Right lobe of liver (tissue), 6 donors: ENCODE results near the gene SLCO1C1. TPM values are rescaled to one million over a fixed set of nuclear protein-coding genes. Genes with fewer than 3 reads are reported as not detected.
A peak's percentile ranks its signal among the peaks of the same experiment; 100 is the strongest.

ENCODE experiments used
- ATAC-seq, 4 donors: fragments of 200-7000 bp; cut with Tn5 transposase; one replicate each; pipeline ENCODE4 v1.9.1; 2020; ENCODE audit warnings: mild to moderate bottlenecking in 4 of 4, moderate library complexity in 4 of 4
- DNase-seq, 3 donors: peaks; one replicate each; pipeline ENCODE4 v3.0.0-alpha.2; 2020
- H3K27ac ChIP-seq, 3 donors: fragments of 200-600 bp; one replicate each; pipeline ENCODE4 v1.8.0; 2022
- H3K27me3 ChIP-seq, 2 donors: fragments of 200-600 bp; one replicate each; pipeline ENCODE4 v1.8.0; 2022
- H3K36me3 ChIP-seq, 4 donors: fragments of 200-600 bp; sonication (generic) in 1 of 4; one replicate each; pipeline versions ENCODE4 v1.5.1 to v1.8.0; 2017 to 2022; ENCODE audit warnings: control low read depth in 1 of 4
- H3K4me1 ChIP-seq, 4 donors: fragments of 200-600 bp; sonication (generic) in 1 of 4; one replicate each; pipeline versions ENCODE4 v1.5.1 to v1.8.0; 2017 to 2022; ENCODE audit warnings: control low read depth in 1 of 4
- H3K4me3 ChIP-seq, 3 donors: fragments of 200-600 bp; one replicate each; pipeline ENCODE4 v1.8.0; 2022
- H3K9me3 ChIP-seq, 4 donors: fragments of 200-600 bp; sonication (generic) in 1 of 4; one replicate each; pipeline versions ENCODE4 v1.5.1 to v1.8.0; 2017 to 2022; ENCODE audit warnings: control low read depth in 1 of 4
- CTCF ChIP-seq, 4 donors: fragments of 200-600 bp in 3 of 4; fragments of 450-650 bp in 1 of 4; IDR thresholded peaks; one replicate each; pipeline versions ENCODE4 v1.5.1 to v1.8.0; 2016 to 2022; ENCODE audit warnings: antibody characterized with exemption in 4 of 4, mild to moderate bottlenecking in 2 of 4
- POLR2A ChIP-seq: fragments of 450-650 bp; IDR thresholded peaks from one replicate; pipeline ENCODE4 v1.6.1; 2017; ENCODE audit warnings: antibody characterized with exemption, mild to moderate bottlenecking
- WGBS: methylation state at CpG from one replicate; pipeline ENCODE4 v1.1.6; 2018; ENCODE audit warnings: low coverage, low lambda C conversion rate; ENCODE audit not compliant: insufficient coverage; ENCODE audit errors: missing lambda C conversion rate; 5-methylcytosine and 5-hydroxymethylcytosine counted together
- intact Hi-C, 2 donors: fragments of 100-400 bp; cut with DNase I; formaldehyde crosslinking; loops; one replicate each; pipeline versions ENCODE4 v1.11.2 to v1.14.1; 2022
- long read RNA-seq: library from polyadenylated mRNA; unstranded; transcript quantifications from one replicate; pipeline ENCODE4 v2.0.0, GENCODE V29; 2019
- total RNA-seq, 6 experiments: library from RNA; depleted of rRNA in 2 of 6; stranded (reverse); fragments of >200 nt in 2 of 6; fragmentation: NEBNext Ultra II Directional in 3 of 6; extraction: Animal tissue kit (Norgen Biotek cat#: 25700) in 3 of 6; gene quantifications; one replicate each; pipeline versions ENCODE4 v1.1.0 to v1.2.4, GENCODE V29; 2016 to 2023
- donor health status: DM: no; HTN: yes; CAD: no.
- donor health status: DM: no; HTN: no; CAD: no.
- donor health status: DM: no; HTN: no; CAD: no.
- donor health status: DM: no; HTN: yes; CAD: no.
- donor health status: DM: no; HTN: yes; CAD: no.

Gene SLCO1C1
- total RNA-seq = not detected
- long read RNA-seq = 0 reads

- Histone ChIP-seq H3K9me3 (no peaks in the 10 kb centered on the region), H3K4me3 (no peak within 1 kb of the TSS), H3K36me3 (no peaks in the 10 kb centered on the region), H3K4me1 (peaks cover 0 to 14% (median 0%) of the 10 kb centered on the region in 4 donors), H3K27ac (no peak within 1 kb of the TSS), H3K27me3 (no peaks in the 10 kb centered on the region)
- WGBS = 56% methylated on average over 6 of the region's 6 CpGs
- TF ChIP-seq CTCF (IDR thresholded peaks at IDR 0.05) = no peak
- no peak for TF ChIP-seq POLR2A
- intact Hi-C loops = no loop called here
- DNase-seq (no peak), ATAC-seq (no peak)
These were observed at the start of gene SLCO1C1 for GRCh38 chr12:20695232-20695631. SLCO1C1 (plus strand) TSS chr12:20695332; CDS start chr12:20699577, 4,245 bp downstream.

- H3K9me3 ChIP-seq = no peaks in the 10 kb centered on the region
- intact Hi-C loops = no loop called here
- ATAC-seq (peak; percentile 84 to 89 (median 87)), DNase-seq (no peak)
- no peaks in the 10 kb centered on the region for H3K36me3 ChIP-seq
- whole genome bisulfite sequencing = 52% methylated on average over 3 of the region's 3 CpGs
- peak; percentile 47 to 70 (median 58) for TF ChIP-seq CTCF (IDR thresholded peaks at IDR 0.05)
- TF ChIP-seq POLR2A = no peak
- H3K27me3 ChIP-seq = no peaks in the 10 kb centered on the region
- no peak overlapping the region for H3K4me3 ChIP-seq
- H3K4me1 ChIP-seq = no peaks in the 10 kb centered on the region
- no peak overlapping the region for H3K27ac ChIP-seq
These were observed 48.8 kb upstream of the SLCO1C1 start for GRCh38 chr12:20646239-20646827.

GRCh38 chr12:20653871-20654270 lies 41.3 kb upstream of the SLCO1C1 start:
- Histone ChIP-seq H3K36me3 (no peaks in the 10 kb centered on the region), H3K4me3 (no peak overlapping the region), H3K4me1 (no peaks in the 10 kb centered on the region), H3K9me3 (no peaks in the 10 kb centered on the region), H3K27me3 (no peaks in the 10 kb centered on the region), H3K27ac (no peak overlapping the region)
- TF ChIP-seq POLR2A = no peak
- no peak for TF ChIP-seq CTCF (IDR thresholded peaks at IDR 0.05)
- 82% methylated on average over 2 of the region's 2 CpGs for WGBS
- DNase-seq (no peak), ATAC-seq (no peak)
- intact Hi-C loops = no loop called here

- Histone ChIP-seq H3K4me1 (no peaks in the 10 kb centered on the region), H3K4me3 (no peak overlapping the region), H3K36me3 (no peaks in the 10 kb centered on the region), H3K27me3 (no peaks in the 10 kb centered on the region), H3K27ac (no peak overlapping the region), H3K9me3 (no peaks in the 10 kb centered on the region)
- ATAC-seq = peak in 1 of 4 donors; percentile 61
- DNase-seq = no peak
- intact Hi-C loops = no loop called here
- 9% methylated on average over 1 of the region's 1 CpG for WGBS
- TF ChIP-seq POLR2A = no peak
- no peak for TF ChIP-seq CTCF (IDR thresholded peaks at IDR 0.05)
These were observed 38.5 kb upstream of the SLCO1C1 start for GRCh38 chr12:20656600-20656999.
